NCI-H1417 (cell line): ENCODE measurements around the gene DNER.

Experiments used
- DNase-seq, 3 experiments: peaks; one replicate each; lab custom pipeline; 2025; lab: John Stamatoyannopoulos, UW

Gene DNER

DNA sequence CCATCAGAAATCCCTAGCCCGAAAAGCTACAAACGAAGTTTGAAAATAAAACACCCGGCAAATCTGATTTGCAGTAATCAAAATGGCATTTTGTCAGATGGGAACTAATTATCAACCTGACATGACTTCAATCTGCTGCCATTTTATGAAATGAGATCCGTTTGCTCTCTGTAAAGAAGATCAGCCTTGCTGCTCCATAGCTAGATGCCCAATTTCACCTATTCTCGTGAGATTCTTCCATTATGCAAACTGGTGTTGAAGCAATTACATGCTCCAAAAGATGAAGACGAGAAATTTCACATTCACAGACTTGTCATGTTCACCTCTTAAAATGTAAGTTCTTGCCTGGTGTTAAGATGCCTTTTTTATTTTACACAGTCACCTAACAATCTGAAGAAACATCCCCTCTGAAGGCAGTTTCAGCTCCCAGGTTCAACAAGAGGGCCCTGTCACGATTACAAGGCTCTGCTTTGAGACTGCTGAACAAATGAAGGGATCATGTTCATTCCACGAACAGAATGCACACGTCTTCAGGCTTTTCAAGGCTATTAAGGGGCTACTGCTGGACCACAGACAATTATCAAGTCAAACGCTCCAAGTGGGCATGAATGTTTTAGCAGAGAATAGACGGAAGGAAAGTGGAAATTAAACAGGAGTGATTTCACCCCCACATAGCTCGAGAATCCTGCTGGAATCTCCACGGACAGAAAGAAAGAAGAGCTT, 270.6 kb downstream of the DNER start:
- DNase-seq, result no peak

DNA sequence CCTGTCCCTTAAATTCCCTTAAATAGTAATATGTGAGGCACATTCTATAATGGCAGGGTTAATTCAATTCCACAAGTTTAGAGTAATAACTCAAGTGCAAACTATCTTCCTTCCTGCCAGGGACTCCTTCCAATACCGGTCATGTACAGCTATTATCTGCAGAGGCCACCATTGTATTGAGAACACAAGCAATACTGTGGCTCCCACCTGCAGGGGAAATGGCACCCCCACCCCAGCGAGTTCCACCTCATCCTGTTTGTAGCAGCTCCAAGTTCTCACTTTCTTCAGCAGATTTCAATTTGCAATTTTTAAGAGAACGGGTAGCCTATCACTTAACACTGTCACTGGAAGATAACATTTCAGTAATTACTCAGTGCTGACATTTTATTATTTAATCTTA, 271.2 kb downstream of the DNER start:
- DNase-seq, result no peak

DNA sequence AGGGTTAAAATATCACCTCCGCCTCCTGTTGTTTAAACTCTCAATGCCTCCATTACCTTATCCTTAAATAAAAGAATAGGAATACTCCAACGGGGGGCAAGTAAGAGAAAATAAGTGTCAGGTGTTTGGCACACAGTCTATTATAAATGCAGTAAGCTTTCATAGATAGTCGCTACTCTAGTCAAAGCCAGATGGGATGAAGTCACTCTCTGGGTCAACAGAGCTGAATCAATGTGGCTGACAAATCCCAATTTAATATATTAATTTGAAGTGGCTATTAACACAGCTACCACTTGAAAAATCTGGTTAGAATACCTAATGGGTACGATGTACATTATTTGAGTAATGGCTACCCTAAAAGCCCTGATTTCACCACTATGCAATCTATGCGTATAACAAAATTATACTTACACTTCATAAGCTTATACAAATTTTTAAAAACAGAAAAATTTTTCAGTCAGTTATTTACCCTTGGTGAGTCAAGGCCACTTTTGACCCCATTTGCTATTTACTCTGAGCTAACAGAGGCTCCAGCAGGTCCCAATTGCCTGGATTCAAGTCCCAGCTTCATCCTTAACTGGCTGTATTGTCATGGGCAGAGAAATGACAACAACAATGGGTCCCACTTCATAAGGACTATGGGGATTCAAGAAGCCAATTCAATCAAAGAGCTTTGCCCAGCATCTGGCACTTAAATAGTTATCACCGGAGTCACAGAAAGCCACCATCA, 275.8 kb downstream of the DNER start:
- DNase-seq, result peak in 2 of 3 experiments; percentile 22 to 70

DNA sequence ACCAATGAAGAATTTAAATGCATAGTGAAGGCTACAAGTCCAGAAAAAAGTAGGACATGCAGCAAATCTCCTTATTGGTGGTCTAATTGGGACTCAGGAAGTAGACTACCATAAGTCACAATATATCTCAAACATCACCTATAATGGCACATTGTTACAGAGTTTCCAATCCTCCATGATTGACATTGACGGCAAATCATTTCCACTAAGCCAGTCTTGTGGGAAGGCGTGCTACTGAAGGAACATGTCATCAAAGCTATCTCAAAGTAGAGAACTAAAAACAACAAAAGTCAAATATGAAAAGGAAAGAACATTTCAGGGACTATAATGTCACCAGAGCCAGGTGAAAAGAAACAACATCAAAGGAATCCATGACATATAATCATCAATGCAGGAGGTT, 276.9 kb downstream of the DNER start:
- no peak for DNase-seq

DNA sequence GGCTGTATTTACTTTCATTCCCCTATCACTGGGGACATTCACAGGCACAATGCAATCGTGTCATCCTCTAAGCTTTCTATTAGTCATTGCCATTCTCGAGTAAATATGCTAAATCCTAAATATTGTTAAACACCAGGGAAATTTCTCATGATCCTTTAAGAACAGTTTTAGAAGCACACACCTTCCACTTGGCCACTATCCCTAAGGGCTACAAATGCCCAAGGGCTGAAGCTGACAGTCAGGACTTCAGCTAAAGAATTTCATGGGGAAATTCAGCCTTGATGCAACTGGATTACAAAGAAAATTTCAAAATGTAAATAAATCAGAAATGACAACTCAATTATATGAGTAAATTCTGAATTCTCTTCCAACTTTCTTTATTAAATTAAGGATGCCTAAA, 280.2 kb downstream of the DNER start:
- no peak for DNase-seq

DNA sequence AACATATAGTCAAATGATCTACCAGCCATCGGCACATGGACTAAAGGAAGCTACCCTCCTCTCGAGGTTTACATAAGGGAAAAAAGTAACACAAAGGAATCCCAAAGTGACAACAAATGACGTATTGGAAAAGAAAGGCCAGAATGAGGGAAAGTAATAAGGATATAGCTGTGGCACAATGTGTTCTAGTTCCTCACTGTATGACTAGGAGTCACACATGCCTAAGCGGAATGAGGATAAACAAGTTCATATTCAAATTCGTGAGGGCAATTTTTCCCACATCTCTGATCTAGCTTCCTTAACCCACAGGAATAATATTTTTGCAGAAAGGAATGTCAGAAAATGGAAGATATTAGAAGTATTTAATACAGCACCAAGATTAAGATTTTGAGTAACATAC, 281.0 kb downstream of the DNER start:
- DNase-seq, result no peak

DNA sequence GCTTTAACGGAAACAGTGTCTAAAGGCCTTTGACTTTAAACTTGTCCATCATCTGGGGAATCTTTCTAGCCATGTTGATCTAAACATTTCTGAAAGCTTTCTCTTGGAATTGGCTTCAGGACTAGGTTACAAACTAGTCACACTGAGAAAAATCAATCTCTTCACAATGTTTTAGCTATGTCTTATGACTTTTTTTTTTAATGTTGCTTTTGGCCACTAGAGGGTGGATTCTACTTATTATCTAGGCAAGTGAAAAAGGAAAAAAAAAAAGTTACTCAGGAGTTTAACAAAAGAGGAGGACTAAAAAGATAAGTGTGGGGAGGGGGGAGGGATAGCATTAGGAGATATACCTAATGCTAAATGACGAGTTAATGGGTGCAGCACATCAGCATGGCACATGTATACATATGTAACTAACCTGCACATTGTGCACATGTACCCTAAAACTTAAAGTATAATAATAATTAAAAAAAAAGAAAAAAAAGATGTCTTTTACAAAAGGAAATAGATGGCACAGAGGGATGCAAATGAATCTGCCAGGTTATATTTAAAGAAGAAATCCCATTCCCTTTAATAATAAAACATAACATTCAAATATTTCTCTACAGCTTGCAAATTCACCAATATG, 282.9 kb downstream of the DNER start:
- peak; percentile 13 to 71 (median 17) for DNase-seq

DNA sequence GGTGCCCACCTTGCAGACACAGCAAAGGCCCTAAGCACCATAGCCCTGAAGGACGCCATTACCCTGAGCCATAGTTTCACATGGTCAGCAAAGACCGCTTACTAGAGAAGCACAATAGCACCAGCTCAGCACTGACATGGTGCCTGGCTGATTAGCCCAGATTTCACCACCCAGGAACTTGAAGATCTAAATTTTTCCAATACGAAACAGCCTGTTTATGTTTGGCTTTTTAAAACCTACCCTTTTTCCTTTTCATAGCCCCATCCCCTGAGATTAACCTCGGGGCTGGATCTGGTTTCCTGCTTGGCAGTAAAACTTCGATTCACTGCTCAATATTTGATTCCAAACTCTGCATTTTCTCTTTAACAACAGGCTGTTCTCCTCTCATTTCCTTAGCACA, 284.8 kb downstream of the DNER start:
- DNase-seq, result no peak

DNA sequence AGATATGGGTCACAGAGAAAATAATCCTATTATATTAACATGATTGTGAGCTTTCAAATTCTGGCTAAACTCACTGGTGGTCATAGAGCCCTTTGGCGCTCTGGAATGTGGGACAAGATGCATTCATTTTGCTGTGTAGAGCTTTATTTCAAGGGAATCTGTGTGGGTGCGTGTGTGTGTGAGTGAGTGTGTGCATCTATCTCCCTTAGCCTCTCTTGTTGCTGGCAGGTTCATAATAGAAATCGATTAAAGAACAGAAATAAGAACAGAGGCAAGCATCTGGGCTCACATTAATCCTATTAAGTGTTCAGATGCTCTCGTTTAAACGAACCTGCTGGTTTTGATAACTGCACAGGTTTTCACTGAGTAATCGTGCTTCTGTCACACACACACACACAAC, 287.9 kb downstream of the DNER start:
- no peak for DNase-seq

DNA sequence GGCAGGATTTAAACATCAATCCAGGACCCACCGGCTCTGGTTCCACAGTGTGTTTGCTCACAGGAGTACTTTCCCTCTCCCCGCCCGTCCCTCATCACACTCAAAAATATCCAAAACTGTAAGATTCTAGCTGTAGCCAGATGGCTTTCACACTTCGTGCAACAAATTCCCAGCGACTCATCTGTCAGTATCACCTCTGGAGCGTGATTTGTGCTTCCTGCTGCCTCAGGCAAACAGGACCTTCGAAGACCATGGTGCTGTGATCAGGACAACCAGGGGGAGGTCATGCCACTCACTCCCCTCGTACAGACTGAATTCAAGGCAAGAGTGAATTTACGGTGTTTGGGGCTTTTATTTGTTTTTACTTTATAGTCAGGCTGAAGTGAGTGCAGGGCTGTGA, 288.8 kb downstream of the DNER start:
- no peak for DNase-seq

DNA sequence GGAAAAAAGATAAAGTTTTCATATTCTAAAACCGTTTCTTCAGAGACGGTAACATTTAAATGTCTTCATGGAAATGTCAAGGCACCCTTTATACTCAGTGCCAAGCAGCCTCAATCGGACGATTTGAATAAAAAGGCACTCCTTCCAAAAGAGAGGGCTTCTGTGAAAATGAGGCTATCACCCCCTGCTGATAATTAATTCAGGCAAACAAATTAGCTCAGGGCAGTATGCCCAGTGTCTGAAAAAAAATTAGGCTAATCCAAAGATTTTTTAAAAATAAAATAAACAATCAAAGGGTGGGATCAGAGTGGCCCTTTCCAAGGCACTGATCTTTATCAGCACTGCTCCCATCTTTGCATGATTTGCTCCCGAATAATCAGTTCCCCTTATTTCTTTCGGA, 292.3 kb downstream of the DNER start:
- DNase-seq, result peak in 2 of 3 experiments; percentile 18 to 38

DNA sequence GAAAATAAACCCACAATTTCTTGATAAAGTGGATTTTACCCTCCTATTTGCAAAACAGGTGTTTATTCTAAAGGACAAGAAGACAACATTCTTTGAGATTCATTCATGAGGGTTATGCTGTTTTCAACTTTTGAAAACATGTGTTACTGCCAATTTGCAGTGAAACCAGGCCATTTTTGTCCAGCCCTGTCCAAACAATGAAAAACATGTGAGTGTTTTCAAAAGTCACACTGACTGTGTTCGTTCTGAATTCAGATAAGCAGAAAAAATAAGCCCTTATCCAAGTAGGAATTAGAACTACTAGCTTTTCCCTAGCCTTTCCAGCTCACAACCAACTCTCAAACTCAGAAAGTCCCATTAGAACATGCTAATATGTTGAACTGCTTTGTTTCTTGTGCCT, 295.2 kb downstream of the DNER start:
- no peak for DNase-seq

DNA sequence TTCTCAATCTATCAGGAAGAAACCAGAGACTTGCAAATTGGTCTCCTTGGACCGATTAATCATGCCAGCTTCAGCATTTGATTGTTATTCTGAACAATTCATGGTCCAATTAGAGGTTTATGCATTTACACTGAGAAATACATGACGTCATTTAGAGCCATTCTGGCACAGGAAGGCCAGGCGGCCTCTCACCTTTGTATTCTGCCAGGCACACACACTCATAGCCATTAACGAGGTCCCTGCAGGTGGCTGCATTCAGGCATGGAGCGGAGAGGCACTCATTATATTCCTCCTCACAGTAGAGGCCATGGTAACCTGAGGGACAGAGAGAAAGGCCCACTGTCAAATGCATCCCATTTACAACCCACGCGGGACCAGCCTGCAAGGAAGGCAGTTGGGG, 296.4 kb downstream of the DNER start:
- peak; percentile 77 to 96 (median 84) for DNase-seq

DNA sequence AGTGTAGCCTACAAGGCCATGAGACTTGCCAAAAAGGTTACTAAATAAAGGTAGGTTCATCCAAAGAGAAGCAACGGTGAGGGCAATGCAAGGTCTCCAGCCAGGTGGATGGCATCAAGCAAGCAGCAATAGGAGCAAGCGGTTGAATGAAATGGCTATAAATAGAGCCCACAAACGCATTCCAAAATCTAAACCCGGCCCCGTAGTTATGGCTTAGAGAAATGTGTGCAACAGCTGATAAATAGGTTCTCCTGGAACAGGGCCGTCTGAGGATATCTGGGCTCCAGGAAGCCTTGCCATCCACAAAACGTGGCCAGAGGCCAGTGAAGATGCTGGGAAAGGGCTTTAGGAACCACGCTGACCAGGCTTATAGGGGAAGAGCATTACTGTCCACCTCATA, 297.2 kb downstream of the DNER start:
- DNase-seq, result no peak

DNA sequence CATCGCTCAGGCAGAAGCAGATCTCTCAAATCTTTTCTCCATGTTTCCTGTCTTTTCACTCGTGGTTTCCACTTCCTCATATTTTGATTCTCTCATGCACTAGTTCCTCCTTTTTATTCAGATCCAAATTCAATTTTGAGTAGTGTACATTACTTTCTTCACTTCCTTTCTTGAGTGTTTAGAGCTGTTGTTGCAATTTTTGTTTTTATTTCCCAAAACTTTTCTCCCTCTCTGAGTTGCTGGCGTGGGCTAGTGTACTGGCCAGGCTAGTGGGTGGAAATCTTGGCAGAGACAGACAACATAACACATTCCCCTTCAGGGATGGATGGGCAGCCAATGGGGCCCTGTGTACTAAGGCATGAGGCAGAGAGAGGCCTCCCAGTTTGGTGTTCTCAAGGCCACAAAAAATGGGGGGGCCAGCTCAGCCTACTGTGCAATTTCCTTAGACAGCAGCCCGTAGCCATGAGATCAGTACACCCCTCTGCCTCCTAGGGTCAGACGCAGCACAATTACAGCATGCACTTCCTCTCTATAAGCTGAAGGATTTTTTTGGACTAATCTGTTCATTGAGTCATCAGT, 298.1 kb downstream of the DNER start:
- no peak for DNase-seq

DNA sequence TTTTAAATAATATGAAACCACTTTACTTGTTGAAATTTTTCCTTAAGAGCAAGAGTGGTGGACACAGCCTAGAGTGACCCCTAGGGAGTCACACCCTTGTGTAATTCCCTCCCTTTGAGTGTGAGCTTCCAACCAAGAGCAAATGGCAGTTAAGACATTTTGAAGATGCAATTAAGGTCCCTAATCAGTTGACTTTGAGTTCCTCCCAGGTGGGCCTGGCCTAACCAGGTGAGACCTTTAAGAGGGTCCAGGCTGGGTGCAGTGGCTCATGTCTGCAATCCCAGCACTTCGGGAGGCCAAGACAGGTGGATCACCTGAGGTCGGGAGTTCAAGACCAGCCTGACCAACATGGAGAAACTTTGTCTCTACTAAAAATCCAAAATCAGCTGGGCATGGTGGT, 299.7 kb downstream of the DNER start:
- no peak for DNase-seq

DNA sequence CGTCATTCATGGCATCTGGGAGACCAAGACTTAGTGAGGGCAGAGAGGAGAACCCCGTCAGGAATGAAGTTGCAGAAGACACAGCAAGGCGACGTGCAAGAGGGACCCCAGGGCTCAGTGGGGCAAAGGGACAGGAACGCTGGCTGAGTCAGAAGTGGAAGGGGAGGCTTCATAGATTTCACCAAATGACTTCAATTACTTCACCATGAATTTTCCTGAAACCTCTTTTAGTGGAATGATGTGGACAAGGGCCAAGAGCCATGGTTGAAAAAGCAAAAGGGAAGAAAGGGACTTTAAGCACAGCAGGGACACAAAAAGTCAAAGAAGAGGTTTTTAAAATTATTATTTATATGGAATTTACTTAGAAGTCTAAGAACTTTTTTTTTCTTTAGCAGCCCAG, 301.7 kb downstream of the DNER start:
- DNase-seq, result no peak

DNA sequence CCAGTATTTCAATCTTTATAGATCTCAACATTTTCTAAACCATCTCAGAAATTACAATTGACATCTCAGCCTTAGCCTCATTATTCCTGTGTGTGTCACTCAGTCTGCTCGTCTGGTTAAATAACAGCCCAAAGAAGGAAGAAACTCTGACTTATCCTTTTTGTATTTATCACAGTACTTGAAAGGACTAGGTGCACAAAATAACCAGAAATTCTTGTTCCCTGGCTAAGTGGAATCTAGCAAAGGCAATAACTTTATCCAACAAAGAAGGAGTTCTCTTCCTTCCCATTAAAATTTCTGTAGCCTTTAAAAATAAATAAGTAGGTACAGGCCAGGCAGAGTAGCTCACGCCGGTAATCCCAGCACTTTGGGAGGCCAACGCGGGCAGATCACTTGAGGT, 303.4 kb downstream of the DNER start:
- no peak for DNase-seq

DNA sequence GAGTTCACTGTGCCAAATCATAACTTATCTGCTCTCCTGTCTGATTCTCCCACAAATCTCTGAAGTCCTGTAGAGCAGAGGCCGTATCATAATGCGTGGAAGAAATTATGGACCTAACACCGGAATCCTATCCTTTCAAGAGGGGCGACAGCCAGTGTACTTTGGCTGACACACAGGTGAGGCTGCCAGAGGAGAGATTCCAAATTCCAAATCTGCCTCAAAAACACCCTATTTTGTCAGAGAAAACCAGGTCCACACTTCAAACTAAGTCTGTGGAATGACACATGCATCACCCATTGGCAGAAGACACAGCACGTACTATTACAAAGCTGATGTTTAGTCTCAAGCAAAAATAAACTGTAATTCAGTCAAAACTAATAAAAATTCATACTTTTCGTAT, 304.1 kb downstream of the DNER start:
- DNase-seq, result no peak

DNA sequence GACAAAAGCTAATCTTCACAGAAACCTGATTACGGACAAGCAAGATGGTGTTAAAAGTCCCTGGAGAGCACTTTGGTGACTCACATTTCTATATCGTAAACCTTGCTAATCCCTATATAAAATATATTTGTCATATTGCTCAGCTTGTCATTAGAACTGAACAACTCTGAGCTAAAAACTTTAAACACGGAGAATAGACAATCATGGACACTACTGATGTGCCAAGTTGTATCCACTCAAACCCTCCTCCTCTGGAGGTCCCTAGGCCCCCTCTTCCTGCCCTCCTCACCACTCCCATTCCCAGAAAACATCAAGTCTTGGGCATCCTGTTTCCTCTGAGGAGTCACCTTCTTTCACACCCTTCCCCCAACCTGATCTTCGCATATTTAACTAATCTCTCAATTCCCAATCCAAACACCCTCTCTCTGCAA, 304.6 kb downstream of the DNER start:
- peak in 1 of 3 experiments; percentile 2 for DNase-seq

DNA sequence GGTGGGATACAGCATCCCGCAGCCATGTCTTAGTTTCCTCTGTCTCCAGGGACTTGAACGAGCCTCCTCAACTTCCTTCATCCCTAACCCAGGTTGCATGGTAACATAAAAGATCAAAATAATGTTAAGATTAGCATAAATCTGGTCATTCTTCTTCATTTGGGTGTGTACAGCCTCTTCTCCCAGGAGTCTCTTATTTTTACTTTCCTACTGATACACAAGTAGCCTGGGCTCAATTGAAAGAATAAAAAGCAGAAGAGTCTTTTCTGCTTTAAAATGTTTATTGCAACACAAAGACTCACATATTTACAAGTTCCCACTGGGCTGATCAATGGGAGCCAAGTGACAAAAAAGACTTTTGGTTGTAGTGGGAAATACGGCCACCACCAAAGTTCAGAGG, 305.4 kb downstream of the DNER start:
- DNase-seq, result no peak

DNA sequence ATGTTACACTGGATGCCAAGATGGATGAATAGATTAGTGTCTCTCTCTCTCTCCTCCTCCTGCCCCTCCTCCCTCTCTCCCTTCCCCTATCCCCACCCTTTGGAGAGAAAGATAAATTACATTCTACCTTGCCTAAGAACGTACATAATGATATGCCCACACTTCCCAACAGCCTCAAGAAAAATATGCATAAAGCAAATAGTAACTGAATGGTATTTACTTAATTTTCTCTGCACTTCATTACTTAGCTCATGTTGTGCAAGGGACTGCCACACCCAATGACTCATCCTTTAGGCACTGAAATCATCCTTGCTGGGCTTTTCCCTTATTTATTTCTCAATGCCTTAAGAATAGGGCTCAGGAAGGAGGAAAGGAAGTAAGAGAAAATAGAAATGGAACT, 306.0 kb downstream of the DNER start:
- peak in 2 of 3 experiments; percentile 2 to 25 for DNase-seq

DNA sequence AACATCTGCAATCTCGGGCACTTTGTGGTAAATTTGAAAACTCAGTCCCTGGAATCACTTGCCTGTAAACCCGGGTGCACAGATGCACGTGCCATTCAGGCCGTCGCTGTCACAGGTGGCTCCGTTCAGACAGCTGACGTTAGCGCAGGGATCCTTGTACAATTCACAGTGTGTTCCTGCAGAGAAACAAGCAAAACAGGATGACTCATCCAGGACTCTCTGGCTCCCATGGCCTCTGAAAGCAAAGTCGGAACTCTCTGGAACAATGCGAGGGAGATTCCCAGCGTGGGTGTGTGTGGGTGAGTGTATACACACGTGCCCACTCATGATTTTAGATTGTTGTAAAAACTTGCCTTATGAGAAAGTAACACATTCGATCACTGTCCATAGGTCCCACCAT, 307.2 kb downstream of the DNER start:
- DNase-seq, result peak; percentile 39 to 81 (median 62)
